Cardiac muscle cell (in vitro differentiated cells and primary cell): Measurements from ENCODE around the gene SEMA5B. TPM values are rescaled to one million over a fixed set of nuclear protein-coding genes. Genes with fewer than 3 reads are reported as not detected.
A peak's percentile ranks its signal among the peaks of the same experiment; 100 is the strongest.

Experiments used
- DNase-seq, 2 donors: peaks; one replicate each; pipeline versions ENCODE4 v3.0.0 to v3.0.0-alpha.2; 2010 to 2017; ENCODE audit warnings: low read depth in 1 of 2, low spot score in 1 of 2
- H3K27ac ChIP-seq: fragments of 200-600 bp; sonication (generic); 2 replicates; pipeline ENCODE4 v1.5.1; 2016
- H3K27me3 ChIP-seq: fragments of 200-600 bp; sonication (generic); 2 replicates; pipeline ENCODE4 v1.6.0; 2016; ENCODE audit warnings: control low read depth
- H3K36me3 ChIP-seq: fragments of 200-600 bp; sonication (generic); 2 replicates; pipeline ENCODE4 v1.5.1; 2016; ENCODE audit warnings: control low read depth
- H3K4me1 ChIP-seq: fragments of 200-600 bp; sonication (generic); 2 replicates; pipeline ENCODE4 v1.8.1; 2017; ENCODE audit warnings: low read depth, mild to moderate bottlenecking, mixed run types
- H3K4me3 ChIP-seq: fragments of 200-600 bp; sonication (generic); 2 replicates; pipeline ENCODE4 v1.5.1; 2016; ENCODE audit warnings: mild to moderate bottlenecking
- H3K9me3 ChIP-seq: fragments of 200-600 bp; sonication (generic); 2 replicates; pipeline ENCODE4 v1.5.1; 2017; ENCODE audit warnings: low read depth, mild to moderate bottlenecking, control low read depth
- polyA plus RNA-seq: library from polyadenylated mRNA; unstranded; fragments of >200 nt; fragmentation: Nextera tagmentation; extraction: Ambion mirVana; gene quantifications from 2 replicates; pipeline ENCODE4 v1.2.1, GENCODE V29; 2016
- total RNA-seq: library from RNA; depleted of rRNA; stranded (reverse); fragments of >200 nt; gene quantifications from 2 replicates; pipeline ENCODE4 v1.2.3, GENCODE V29; 2016
- TF ChIP-seq, protein P1 (sequence below): IDR thresholded peaks from 2 replicates; pipeline ENCODE4 v1.5.1; 2012; ENCODE audit warnings: low read depth, mild to moderate bottlenecking, low read length

SEMA5B gene
- total and polyA plus RNA-seq, 2 experiments from 2014 or later: 2.3 to 4.4 TPM

DNA sequence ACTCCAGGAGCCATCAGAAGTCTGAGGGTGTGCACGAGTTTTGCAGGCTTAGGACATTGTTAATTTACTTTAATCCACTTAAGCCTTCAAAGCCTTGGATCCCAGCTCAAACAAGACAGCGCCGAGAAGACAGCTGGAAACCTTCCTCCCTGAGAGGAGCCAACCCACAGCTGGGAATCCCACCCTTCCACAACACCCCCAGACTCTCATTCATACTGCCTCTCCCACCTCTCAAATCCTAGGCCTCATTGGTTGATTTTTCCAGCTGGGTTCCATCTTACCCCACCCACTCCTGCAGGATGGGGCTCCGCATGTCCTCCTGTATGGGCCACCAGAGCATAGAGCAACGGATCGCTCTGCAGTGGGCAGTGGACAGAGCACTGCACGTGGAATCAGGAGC, 80.4 kb downstream of the SEMA5B start:
- no peak for DNase-seq
- TF ChIP-seq, protein P1, sequence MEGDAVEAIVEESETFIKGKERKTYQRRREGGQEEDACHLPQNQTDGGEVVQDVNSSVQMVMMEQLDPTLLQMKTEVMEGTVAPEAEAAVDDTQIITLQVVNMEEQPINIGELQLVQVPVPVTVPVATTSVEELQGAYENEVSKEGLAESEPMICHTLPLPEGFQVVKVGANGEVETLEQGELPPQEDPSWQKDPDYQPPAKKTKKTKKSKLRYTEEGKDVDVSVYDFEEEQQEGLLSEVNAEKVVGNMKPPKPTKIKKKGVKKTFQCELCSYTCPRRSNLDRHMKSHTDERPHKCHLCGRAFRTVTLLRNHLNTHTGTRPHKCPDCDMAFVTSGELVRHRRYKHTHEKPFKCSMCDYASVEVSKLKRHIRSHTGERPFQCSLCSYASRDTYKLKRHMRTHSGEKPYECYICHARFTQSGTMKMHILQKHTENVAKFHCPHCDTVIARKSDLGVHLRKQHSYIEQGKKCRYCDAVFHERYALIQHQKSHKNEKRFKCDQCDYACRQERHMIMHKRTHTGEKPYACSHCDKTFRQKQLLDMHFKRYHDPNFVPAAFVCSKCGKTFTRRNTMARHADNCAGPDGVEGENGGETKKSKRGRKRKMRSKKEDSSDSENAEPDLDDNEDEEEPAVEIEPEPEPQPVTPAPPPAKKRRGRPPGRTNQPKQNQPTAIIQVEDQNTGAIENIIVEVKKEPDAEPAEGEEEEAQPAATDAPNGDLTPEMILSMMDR: no peak

DNA sequence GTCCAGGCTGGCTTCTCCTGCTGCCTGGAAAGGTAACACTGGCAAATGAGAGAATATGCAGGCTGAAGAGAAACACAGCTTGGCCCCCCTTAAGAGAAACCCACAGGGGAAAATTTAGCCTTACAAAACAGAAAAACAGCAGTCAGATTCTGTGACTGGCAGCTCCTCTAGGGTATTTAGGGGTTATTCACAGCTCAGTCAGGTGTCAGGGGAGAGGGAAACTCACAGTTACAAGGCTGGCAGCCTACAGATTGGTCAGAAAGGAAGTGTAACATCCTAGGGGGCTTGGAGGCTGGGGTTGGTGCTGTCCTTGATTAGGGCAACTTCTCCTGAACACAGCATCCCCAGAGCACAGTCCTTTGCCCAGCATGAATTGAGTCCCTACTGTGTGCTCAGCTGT, 81.4 kb downstream of the SEMA5B start:
- DNase-seq: no peak
- no peak overlapping the region for H3K4me3 ChIP-seq

More for the DNA sequence above, 80.4 kb downstream of the SEMA5B start:
- Histone ChIP-seq H3K27ac (no peak overlapping the region), H3K4me3 (no peak overlapping the region), H3K27me3 (no peaks in the 10 kb centered on the region), H3K9me3 (no peaks in the 10 kb centered on the region), H3K36me3 (no peaks in the 10 kb centered on the region), H3K4me1 (no peaks in the 10 kb centered on the region)

DNA sequence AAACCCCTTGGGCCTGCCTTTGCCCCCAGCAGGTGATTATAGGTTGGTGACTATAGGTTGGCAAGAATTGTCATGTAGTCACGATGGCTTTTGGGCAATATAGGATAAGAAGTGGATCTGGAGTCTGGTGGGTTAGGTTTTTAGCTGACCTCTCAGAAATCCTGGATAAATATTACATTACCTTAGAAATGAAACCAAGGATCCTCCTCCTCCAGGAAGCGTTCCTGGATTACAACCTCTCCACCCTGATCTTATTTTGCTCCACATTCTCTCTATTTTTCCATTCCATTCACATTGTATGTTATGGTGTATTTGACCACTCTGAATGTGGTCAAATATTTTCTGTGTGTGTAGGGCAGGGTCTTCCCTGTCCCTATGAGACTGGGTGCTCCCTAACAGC, 82.3 kb downstream of the SEMA5B start:
- Histone ChIP-seq H3K9me3 (no peaks in the 10 kb centered on the region), H3K4me1 (no peaks in the 10 kb centered on the region), H3K27ac (no peak overlapping the region), H3K4me3 (no peak overlapping the region), H3K27me3 (no peaks in the 10 kb centered on the region), H3K36me3 (no peaks in the 10 kb centered on the region)
- no peak for DNase-seq
- TF ChIP-seq, protein P1: no peak

More for the DNA sequence above, 81.4 kb downstream of the SEMA5B start:
- H3K4me1 ChIP-seq: no peaks in the 10 kb centered on the region
- no peaks in the 10 kb centered on the region for H3K36me3 ChIP-seq
- TF ChIP-seq, protein P1: no peak
- no peaks in the 10 kb centered on the region for H3K27me3 ChIP-seq
- no peaks in the 10 kb centered on the region for H3K9me3 ChIP-seq
- no peak overlapping the region for H3K27ac ChIP-seq

DNA sequence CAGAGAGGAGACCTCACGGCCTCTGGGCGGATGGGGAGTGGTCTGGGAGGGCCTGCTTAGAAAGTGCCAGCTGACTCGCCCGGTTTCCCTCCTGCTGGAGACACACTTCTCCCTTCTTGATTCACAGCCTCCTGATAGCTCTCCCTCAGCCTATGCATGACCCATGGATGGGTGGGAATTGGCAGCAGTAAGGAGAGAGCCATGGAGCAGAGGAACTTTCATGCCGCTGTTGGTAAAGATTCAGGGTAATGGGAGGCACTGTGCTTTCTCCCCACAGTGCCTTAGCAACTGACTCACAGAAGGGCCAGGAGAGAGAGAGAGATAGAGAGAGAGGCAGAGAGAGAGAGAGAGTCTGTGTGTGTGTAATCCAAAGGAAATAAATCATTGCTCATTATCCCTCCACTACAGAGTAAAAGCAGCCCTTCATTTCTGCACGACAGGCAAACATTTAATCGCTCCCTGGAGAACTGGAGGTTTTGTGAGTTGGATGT, 82.8 kb downstream of the SEMA5B start:
- Histone ChIP-seq H3K36me3 (no peaks in the 10 kb centered on the region), H3K4me1 (no peaks in the 10 kb centered on the region), H3K4me3 (no peak overlapping the region), H3K9me3 (no peaks in the 10 kb centered on the region), H3K27ac (no peak overlapping the region), H3K27me3 (no peaks in the 10 kb centered on the region)
- TF ChIP-seq, protein P1: no peak
- DNase-seq: peak in 1 of 2 donors; percentile 67

DNA sequence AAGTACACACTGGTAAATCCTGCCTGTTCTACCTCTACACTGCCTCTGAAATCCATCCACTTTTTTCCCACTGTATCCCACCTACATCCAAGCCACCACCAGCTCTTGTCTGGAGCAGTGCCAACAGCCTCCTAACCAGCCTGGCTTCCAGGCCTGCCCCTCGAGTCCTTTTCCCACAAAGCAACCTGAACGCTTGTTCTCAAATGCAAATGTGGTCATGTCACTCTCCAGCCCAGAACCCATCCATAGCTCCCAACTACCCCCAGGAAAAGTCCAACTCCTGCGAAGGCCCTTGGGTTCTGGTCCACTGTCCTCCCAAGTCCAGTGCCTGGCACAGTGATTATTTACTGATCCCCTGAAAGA, 83.8 kb downstream of the SEMA5B start:
- Histone ChIP-seq H3K4me1 (no peaks in the 10 kb centered on the region), H3K36me3 (no peaks in the 10 kb centered on the region), H3K27ac (no peak overlapping the region), H3K9me3 (no peaks in the 10 kb centered on the region), H3K4me3 (no peak overlapping the region), H3K27me3 (no peaks in the 10 kb centered on the region)
- no peak for DNase-seq
- TF ChIP-seq, protein P1: no peak
